Activated T-cell treated with anti-CD3 and anti-CD28 coated beads, Interleukin-2, amount 50 U/mL, for 24 hours (primary cell): Measurements from ENCODE around the gene SUGCT.
"Not testable (repeated sequence)": the region's sequence is repeated elsewhere in the genome, so short reads cannot be mapped to it uniquely, and the experiment has no call there.

Source experiments
- DNase-seq: peaks from one replicate; pipeline ENCODE4 v3.0.0-alpha.2; 2020
- H3K27ac Mint-ChIP-seq: 2 replicates; pipeline ENCODE4 v1.8.0; 2020; ENCODE audit warnings: mild to moderate bottlenecking, mixed read lengths
- H3K27me3 Mint-ChIP-seq: 2 replicates; pipeline ENCODE4 v1.8.0; 2020; ENCODE audit warnings: mixed read lengths
- H3K36me3 Mint-ChIP-seq: 2 replicates; pipeline ENCODE4 v1.8.0; 2020; ENCODE audit warnings: low read depth, mixed read lengths
- H3K4me1 Mint-ChIP-seq: 2 replicates; pipeline ENCODE4 v1.8.0; 2020; ENCODE audit warnings: low read depth, mixed read lengths
- H3K4me3 Mint-ChIP-seq: 2 replicates; pipeline ENCODE4 v1.8.0; 2020; ENCODE audit warnings: mild to moderate bottlenecking, moderate library complexity, mixed read lengths
- H3K9me3 Mint-ChIP-seq: 2 replicates; pipeline ENCODE4 v1.8.0; 2020; ENCODE audit warnings: mixed read lengths

SUGCT gene

DNA sequence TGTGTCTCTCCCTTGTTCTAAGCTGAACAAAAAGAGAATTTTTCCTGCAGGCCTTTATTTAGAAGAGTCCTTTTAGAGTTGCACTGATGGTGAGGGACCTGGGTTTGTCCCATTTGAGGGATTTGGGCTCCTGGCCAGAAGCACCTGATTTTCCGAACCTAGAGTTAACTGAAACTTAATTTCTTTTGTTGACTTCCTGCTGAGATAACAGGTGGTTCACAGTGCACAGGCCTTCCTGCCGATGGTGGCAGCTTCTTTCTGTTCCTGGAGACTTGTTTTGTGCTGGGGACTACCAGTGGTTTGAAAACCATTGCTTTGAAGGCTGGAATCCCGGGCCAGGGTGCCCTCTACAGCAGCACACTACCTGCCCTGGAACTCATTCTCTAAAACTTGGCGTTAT, 99.2 kb downstream of the SUGCT start:
- Mint-ChIP-seq H3K9me3 (no peaks in the 10 kb centered on the region), H3K36me3 (no peaks in the 10 kb centered on the region), H3K4me1 (peaks cover 5% of the 10 kb centered on the region), H3K4me3 (no peak overlapping the region), H3K27me3 (no peaks in the 10 kb centered on the region), H3K27ac (no peak overlapping the region)
- DNase-seq = no peak

DNA sequence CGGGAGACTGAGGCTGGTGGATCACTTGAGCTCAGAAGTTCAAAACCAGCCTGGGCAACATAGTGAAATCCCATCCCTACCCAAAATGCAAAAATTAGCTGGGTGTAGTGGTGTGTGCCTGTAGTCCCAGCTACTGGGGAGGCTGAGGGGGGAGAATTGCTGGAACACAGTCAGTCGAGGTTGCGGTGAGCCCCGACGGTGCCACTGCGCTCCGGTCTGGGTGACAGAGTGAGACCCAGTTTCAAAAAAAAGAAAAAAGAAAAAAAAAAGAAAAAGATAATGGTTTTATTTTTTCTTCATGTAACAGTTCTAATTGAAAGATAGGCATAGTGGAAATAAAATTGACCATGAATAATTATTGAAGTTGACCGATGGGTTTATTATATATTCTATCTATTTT, 99.9 kb downstream of the SUGCT start:
- no peak for DNase-seq
- no peaks in the 10 kb centered on the region for H3K36me3 Mint-ChIP-seq
- H3K4me1 Mint-ChIP-seq = peaks cover 5% of the 10 kb centered on the region
- H3K4me3 Mint-ChIP-seq = no peak overlapping the region
- no peaks in the 10 kb centered on the region for H3K9me3 Mint-ChIP-seq
- no peak overlapping the region for H3K27ac Mint-ChIP-seq
- H3K27me3 Mint-ChIP-seq = no peaks in the 10 kb centered on the region

DNA sequence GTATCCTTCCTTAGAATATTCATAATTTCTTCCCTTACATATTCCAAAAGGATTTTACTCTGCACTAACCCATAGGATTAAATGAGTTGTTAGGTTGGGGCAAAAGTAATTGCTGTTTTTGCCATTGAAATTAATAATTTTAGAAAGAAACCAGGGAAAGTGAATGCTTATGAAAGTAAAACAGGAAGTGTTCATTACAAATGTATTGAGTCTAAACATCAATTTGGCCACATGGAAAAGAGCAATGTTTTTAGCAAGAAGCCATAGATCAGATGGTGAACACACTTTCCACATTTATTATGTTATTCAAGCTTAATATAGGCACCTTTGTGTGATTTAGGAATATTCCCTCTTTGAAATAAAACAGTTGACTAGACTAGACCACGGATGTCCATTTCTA, 102.9 kb downstream of the SUGCT start:
- no peaks in the 10 kb centered on the region for H3K36me3 Mint-ChIP-seq
- H3K9me3 Mint-ChIP-seq = no peaks in the 10 kb centered on the region
- DNase-seq = no peak
- peaks cover 5% of the 10 kb centered on the region for H3K4me1 Mint-ChIP-seq
- H3K27ac Mint-ChIP-seq = no peak overlapping the region
- no peak overlapping the region for H3K4me3 Mint-ChIP-seq
- no peaks in the 10 kb centered on the region for H3K27me3 Mint-ChIP-seq

DNA sequence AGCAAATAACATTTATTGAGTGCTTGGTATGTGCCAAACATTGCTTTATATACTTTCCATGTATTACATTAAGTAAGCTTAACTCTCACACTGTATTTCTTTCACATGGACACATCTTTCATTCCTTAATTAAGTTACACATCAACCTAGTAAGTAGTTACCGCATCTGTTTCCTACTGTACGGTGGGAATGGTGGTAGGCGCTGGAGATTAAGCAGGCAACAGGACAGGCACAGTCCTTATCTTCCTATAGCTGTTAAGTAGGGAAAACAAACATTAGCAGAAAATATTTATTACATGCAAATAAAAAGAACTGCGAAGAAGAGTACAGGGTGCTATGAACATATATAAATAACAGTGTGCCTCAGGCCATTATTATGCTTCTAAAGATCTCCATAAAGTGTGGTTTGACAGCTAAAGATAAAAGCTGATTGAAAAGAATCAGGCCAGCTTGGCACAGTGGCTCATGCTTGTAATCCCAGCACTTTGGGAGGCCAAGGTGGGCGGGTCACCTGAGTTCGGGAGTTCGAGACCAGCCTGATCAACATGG, 105.0 kb downstream of the SUGCT start:
- Mint-ChIP-seq H3K4me3 (no peak overlapping the region), H3K27ac (no peak overlapping the region), H3K9me3 (no peaks in the 10 kb centered on the region), H3K4me1 (no peaks in the 10 kb centered on the region), H3K27me3 (no peaks in the 10 kb centered on the region), H3K36me3 (no peaks in the 10 kb centered on the region)
- no peak for DNase-seq

DNA sequence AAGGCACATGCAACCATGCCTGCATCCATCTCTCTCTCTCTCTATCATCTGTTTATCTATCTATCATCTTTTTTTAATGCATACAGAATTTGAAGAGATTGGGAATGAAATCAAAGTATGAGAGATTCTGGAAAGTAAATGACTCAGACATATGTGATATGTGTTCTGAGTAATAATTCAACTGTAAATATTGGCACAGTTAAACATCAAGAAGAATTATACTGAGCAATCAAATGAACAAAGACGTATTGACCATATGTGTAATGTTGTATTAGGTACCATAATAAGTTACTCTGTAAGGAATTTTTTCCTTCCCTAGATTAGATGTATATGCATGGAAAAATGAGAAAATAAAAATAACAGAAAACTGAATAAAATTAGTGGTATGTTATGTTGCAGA, 108.3 kb downstream of the SUGCT start:
- Mint-ChIP-seq H3K27ac (no peak overlapping the region), H3K36me3 (no peaks in the 10 kb centered on the region), H3K27me3 (no peaks in the 10 kb centered on the region), H3K4me3 (no peak overlapping the region), H3K9me3 (no peaks in the 10 kb centered on the region), H3K4me1 (no peaks in the 10 kb centered on the region)
- no peak for DNase-seq

DNA sequence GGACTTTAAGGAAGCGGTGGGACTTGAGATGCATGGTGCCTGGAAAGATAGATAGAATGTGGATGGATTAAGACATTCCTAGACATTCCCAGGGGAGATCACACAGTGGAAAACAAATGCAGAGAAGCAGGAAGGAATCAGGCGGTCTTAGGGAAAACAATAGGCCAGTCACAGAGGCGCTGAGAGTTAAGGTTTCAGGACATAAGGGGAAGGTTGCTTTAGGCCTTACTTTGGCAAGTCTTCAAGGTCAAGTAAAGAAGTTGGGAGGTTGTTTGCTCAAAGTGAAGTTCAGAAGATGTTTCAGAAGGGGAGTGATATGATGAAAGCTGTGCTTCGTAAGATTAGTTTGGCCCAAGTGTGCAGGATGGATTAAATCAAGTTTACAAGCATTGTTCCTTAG, 109.4 kb downstream of the SUGCT start:
- no peaks in the 10 kb centered on the region for H3K36me3 Mint-ChIP-seq
- H3K4me3 Mint-ChIP-seq = no peak overlapping the region
- no peaks in the 10 kb centered on the region for H3K9me3 Mint-ChIP-seq
- H3K4me1 Mint-ChIP-seq = no peaks in the 10 kb centered on the region
- no peak for DNase-seq
- no peak overlapping the region for H3K27ac Mint-ChIP-seq
- H3K27me3 Mint-ChIP-seq = no peaks in the 10 kb centered on the region

DNA sequence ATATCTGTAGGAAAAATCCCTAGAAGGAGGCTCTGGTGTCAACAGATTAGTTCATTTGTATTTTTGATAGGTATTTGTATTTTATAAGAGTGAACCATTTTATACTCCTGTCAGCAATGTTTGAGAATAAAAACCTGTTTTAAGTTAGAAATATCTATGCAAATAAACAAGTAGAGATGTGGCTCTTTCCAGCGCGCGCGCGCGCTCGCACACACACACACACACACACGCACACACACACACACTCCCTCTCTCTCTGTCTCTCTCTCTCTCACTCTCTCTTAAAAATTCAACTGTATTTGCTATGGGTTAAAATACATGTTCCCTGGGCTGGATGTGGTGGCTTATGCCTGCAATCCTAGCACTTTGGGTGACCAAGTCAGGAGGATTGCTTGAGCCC, 113.9 kb downstream of the SUGCT start:
- Mint-ChIP-seq H3K4me3 (no peak overlapping the region), H3K9me3 (no peaks in the 10 kb centered on the region), H3K4me1 (no peaks in the 10 kb centered on the region), H3K36me3 (no peaks in the 10 kb centered on the region), H3K27me3 (no peaks in the 10 kb centered on the region), H3K27ac (no peak overlapping the region)
- no peak for DNase-seq

DNA sequence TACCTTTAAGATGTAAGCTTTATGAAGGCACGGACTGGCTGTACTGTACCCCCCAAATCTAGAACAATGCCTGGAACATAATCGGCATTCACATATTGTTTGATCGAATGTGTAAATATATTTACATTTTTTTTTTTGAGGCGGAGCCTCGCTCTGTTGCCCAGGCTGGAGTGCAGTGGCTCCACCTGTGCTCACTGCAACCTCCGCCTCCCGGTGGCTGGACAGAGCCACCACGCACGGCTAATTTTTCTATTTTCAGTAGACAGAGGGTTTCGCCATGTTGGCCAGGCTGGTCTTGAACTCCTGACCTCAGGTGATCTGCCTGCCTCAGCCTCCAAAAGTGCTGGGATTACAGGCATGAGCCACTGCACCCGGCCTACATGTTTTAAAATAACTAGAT, 118.6 kb downstream of the SUGCT start:
- H3K36me3 Mint-ChIP-seq, H3K4me1 Mint-ChIP-seq, DNase-seq, H3K27me3 Mint-ChIP-seq, H3K4me3 Mint-ChIP-seq, H3K9me3 Mint-ChIP-seq, H3K27ac Mint-ChIP-seq: not testable (repeated sequence)

DNA sequence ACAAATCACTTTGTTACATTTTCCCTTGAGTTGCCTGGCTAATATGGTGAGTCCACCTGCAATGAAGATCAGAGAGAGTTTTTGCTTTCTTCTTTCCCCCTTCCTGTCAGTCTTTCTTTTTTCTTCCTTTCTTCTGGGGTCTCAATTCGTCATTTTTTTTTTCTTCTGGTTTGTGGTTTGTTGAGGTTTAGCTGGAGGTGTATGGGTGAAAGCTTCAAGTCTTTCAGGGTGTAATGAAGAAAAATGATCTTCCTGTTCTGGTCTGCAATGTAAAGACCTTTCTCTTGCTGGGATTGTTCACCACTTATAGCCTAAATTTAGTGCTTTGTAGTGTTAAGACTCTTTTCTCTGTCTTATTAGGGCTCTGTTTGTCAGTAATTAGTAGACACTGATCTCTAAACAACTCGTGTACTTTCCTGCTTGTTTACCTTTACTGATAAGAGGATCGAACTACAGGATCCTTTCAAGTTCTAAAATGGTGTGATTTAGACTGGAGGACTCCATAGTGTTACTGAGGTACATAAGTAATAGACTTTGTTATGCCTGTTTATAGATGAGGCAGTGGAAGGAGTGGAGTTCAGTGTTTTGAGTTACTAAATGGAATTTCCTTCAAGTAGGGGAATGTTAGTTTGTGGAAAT, 129.1 kb downstream of the SUGCT start:
- Mint-ChIP-seq H3K27me3 (no peaks in the 10 kb centered on the region), H3K9me3 (no peaks in the 10 kb centered on the region), H3K4me1 (peaks cover 12% of the 10 kb centered on the region), H3K4me3 (no peak overlapping the region), H3K36me3 (no peaks in the 10 kb centered on the region), H3K27ac (no peak overlapping the region)
- no peak for DNase-seq

DNA sequence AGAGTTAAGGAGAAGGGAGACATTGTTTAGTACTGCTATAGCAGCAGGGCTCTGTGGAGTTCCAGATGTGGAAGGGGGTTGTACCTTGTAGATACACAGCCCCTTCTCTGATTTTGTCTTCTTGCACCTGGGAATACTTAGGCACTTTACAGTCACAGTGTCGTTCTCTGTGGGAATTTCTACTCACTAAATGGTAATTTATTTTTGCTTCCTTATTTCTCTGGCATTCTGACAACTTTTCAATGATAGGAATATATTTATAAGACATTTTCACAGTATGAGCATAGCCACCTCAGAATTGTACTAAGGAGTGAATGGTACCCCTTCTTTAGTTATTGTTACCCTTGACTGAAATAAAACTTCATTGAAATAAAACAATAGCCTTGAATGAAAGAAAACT, 132.8 kb downstream of the SUGCT start:
- no peak for DNase-seq
- Mint-ChIP-seq H3K4me1 (peaks cover 12% of the 10 kb centered on the region), H3K4me3 (no peak overlapping the region), H3K36me3 (no peaks in the 10 kb centered on the region), H3K27ac (no peak overlapping the region), H3K9me3 (no peaks in the 10 kb centered on the region), H3K27me3 (no peaks in the 10 kb centered on the region)

DNA sequence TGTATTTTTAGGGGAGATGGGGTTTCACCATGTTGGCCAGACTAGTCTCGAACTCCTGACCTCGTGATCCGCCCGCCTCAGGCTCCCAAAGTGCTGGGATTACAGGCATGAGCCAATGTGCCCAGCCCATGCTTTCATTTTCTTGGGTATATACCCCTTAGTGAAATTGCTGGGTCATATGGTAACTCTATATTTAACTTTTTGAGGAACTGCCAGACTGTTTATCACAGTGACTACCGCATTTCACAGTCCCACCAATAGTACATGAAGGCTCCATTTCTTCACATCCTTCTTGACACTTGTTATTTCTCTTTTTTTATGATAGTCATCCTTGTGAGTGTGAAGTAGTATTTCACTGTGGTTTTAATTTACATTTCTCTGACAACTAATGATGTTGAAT, 134.0 kb downstream of the SUGCT start:
- not testable (repeated sequence) for H3K36me3 Mint-ChIP-seq, H3K27ac Mint-ChIP-seq, H3K4me1 Mint-ChIP-seq, DNase-seq, H3K9me3 Mint-ChIP-seq, H3K4me3 Mint-ChIP-seq, H3K27me3 Mint-ChIP-seq

DNA sequence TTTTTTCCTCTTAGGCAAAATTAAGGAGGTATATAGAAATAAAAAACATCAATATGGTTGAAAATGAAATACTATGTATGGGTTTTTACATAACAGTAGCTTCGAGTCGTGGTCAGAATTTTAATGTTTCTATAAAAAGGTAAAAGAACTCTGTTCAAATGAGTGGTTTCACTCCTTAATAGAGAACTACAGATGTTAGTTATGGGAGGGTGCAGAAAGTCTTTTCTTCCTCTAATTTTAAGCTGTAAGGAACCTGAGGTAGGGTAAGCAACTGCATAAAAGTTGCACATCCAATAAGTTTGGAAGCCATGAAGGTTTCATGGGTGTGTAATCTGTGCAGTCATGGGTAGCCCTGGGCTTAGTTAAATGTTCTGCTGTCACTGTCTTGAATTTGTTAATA, 141.3 kb downstream of the SUGCT start:
- H3K36me3 Mint-ChIP-seq = no peaks in the 10 kb centered on the region
- H3K27me3 Mint-ChIP-seq = no peaks in the 10 kb centered on the region
- H3K9me3 Mint-ChIP-seq = peaks cover under 1% of the 10 kb centered on the region
- H3K4me3 Mint-ChIP-seq = no peak overlapping the region
- no peak overlapping the region for H3K27ac Mint-ChIP-seq
- H3K4me1 Mint-ChIP-seq = no peaks in the 10 kb centered on the region
- DNase-seq = no peak

DNA sequence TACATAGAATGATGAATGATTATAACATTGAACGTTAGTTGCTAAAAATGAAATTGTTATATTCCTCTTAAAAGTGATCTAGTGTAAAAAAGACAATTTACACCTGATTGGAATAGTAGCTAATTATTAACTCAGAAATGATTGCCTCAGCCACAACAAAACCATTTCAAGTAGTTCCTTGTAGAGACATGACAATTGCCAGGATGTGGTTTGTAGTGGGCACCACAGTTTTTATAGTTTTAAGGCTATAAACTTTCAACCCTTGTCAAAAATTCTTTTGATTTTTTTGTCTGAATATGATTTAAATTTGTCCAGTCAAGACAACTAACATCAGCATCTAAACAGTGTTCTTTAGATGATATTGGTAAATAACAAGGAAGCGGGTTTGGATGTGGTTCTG, 145.2 kb downstream of the SUGCT start:
- Mint-ChIP-seq H3K4me1 (no peaks in the 10 kb centered on the region), H3K9me3 (peaks cover 7% of the 10 kb centered on the region), H3K36me3 (no peaks in the 10 kb centered on the region), H3K27ac (no peak overlapping the region), H3K27me3 (no peaks in the 10 kb centered on the region), H3K4me3 (no peak overlapping the region)
- DNase-seq = no peak

DNA sequence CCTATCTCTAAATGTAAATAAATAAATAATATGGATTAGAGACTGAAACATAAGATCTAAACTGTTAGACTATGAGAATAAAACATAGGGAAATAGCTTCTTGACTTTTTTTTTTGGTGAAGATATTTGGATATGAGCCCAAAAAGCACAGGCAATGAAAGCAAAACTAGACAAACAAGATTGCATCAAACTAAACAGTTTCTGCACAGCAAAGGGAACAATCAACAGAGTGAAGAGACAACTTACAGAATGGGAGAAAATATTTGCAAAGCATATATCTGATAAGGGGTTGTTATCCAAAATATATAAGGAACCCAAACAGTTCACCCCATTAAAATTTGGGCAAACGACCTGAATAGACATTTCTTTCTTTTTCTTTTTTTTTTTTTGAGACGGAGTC, 148.1 kb downstream of the SUGCT start:
- Mint-ChIP-seq H3K4me3 (no peak overlapping the region), H3K27ac (no peak overlapping the region), H3K27me3 (no peaks in the 10 kb centered on the region), H3K4me1 (no peaks in the 10 kb centered on the region), H3K9me3 (peaks cover 7% of the 10 kb centered on the region), H3K36me3 (no peaks in the 10 kb centered on the region)
- no peak for DNase-seq

DNA sequence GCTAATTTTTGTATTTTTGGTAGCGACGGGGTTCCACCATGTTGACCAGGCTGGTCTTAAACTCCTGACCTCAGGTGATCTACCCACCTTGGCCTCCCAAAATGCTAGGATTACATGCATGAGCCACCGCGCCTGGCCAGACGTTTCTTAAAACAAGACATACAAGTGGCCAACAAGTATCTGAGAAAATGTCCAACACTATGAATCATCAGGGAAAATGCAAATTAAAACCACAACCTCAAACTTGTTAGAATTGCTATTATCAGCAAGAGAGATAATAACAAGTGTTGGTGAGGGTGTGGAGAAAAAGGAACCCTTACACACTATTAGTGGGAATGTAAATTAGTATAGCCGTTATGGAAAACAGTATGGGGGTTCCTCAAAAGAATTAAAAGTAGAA, 148.6 kb downstream of the SUGCT start:
- Mint-ChIP-seq H3K36me3 (no peaks in the 10 kb centered on the region), H3K9me3 (peaks cover 7% of the 10 kb centered on the region), H3K4me3 (no peak overlapping the region), H3K4me1 (no peaks in the 10 kb centered on the region), H3K27ac (no peak overlapping the region), H3K27me3 (no peaks in the 10 kb centered on the region)
- no peak for DNase-seq

DNA sequence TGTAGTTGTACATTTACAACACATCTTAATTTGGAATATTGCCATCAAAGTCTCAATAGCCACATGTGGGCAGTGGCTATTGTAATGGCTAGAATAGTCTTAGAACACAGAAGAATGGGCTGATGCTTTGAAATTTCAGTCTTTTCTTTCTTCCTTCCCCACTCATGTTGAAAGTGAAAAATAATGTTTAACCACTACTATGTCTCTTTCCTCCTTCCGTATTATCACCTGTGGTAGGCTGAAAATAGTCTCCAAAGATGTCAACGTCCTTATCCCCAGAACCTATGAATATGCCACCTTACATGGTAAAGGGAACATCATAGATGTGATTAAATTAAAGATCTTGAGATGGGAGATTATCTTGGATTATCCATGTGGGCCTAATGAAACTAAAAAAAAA, 154.0 kb downstream of the SUGCT start:
- Mint-ChIP-seq H3K9me3 (peaks cover 4% of the 10 kb centered on the region), H3K36me3 (no peaks in the 10 kb centered on the region), H3K4me3 (no peak overlapping the region), H3K4me1 (no peaks in the 10 kb centered on the region), H3K27me3 (no peaks in the 10 kb centered on the region), H3K27ac (no peak overlapping the region)
- no peak for DNase-seq
